SK-N-SH (cell line): ENCODE measurements around the gene TENT5D. TPM values are rescaled to one million over a fixed set of nuclear protein-coding genes. Genes with fewer than 3 reads are reported as not detected.
"Not testable (repeated sequence)": the region's sequence is repeated elsewhere in the genome, so short reads cannot be mapped to it uniquely, and the experiment has no call there.

Experiments
- CTCF ChIA-PET: fragments of 300-600, 350-600 bp; formaldehyde crosslinking; extraction: SDS; loops from one replicate; lab custom pipeline; 2021; lab: Yijun Ruan, JAX
- POLR2A ChIA-PET: fragments of 350-600 bp; sonication (Branson Sonifier 250); formaldehyde crosslinking; extraction: SDS; loops from one replicate; lab custom pipeline; 2020; ENCODE audit warnings: antibody characterized with exemption, inconsistent platforms; lab: Yijun Ruan, JAX
- DNase-seq: peaks from one replicate; pipeline ENCODE4 v3.0.0; 2012
- H2AFZ ChIP-seq: fragments of 200-600 bp; sonication (generic); 2 replicates; pipeline ENCODE4 v1.8.1; 2016; ENCODE audit warnings: antibody characterized with exemption, mild to moderate bottlenecking, low read depth
- H3F3A ChIP-seq: fragments of 200-600 bp; sonication (generic); replicated peaks from 2 replicates; pipeline ENCODE3; 2016; ENCODE audit warnings: antibody characterized with exemption, mild to moderate bottlenecking; ENCODE audit not compliant: insufficient read depth
- H3K27ac ChIP-seq, 2 experiments: fragments of 200-500 bp in 1 of 2; fragments of 200-600 bp in 1 of 2; sonication (Bioruptor generic) in 1 of 2; sonication (generic), shearing (Covaris generic) in 1 of 2; 2 replicates each; pipeline versions ENCODE4 v1.5.1 to v1.6.1; 2014 to 2016; ENCODE audit warnings: low read depth in 2 of 2, inconsistent platforms in 1 of 2, low read length in 1 of 2, mild to moderate bottlenecking in 1 of 2, mixed read lengths in 1 of 2
- H3K27me3 ChIP-seq: fragments of 200-600 bp; sonication (generic), shearing (Covaris generic); 2 replicates; pipeline ENCODE4 v1.6.1; 2016; ENCODE audit warnings: mixed run types; ENCODE audit not compliant: insufficient read depth
- H3K36me3 ChIP-seq, 2 experiments: fragments of 200-500 bp in 1 of 2; fragments of 200-600 bp in 1 of 2; sonication (Bioruptor generic) in 1 of 2; sonication (generic) in 1 of 2; replicated peaks in 1 of 2; 2 replicates each; pipeline versions ENCODE3 to v1.5.1; 2014 to 2016; ENCODE audit warnings: low read length in 1 of 2, mild to moderate bottlenecking in 1 of 2; ENCODE audit not compliant: insufficient read depth in 2 of 2, control insufficient read depth in 1 of 2
- H3K4me1 ChIP-seq, 2 experiments: fragments of 200-500 bp in 1 of 2; fragments of 200-600 bp in 1 of 2; sonication (Bioruptor generic) in 1 of 2; sonication (generic), shearing (Covaris generic) in 1 of 2; 2 replicates each; pipeline versions ENCODE4 v1.5.1 to v1.6.1; 2014 to 2016; ENCODE audit warnings: low read depth in 1 of 2, low read length in 1 of 2, mixed run types in 1 of 2; ENCODE audit not compliant: insufficient read depth in 2 of 2, control insufficient read depth in 1 of 2
- H3K4me2 ChIP-seq: fragments of 200-600 bp; sonication (generic), shearing (Covaris generic); 2 replicates; pipeline ENCODE4 v1.6.1; 2017; ENCODE audit warnings: mixed run types
- H3K4me3 ChIP-seq, 2 experiments: fragments of 200-500 bp in 1 of 2; fragments of 200-600 bp in 1 of 2; sonication (Bioruptor generic) in 1 of 2; sonication (generic), shearing (Covaris generic) in 1 of 2; 2 replicates each; pipeline versions ENCODE4 v1.5.1 to v1.8.1; 2014 to 2016; ENCODE audit warnings: low read depth in 2 of 2, inconsistent platforms in 1 of 2, low read length in 1 of 2, mild to moderate bottlenecking in 1 of 2, mixed read lengths in 1 of 2, moderate library complexity in 1 of 2
- H3K79me2 ChIP-seq: fragments of 200-600 bp; sonication (generic); 2 replicates; pipeline ENCODE4 v1.8.1; 2017; ENCODE audit warnings: mild to moderate bottlenecking; ENCODE audit not compliant: insufficient read depth
- H3K9ac ChIP-seq: fragments of 200-600 bp; sonication (generic); 2 replicates; pipeline ENCODE4 v1.6.1; 2017; ENCODE audit warnings: mixed run types
- H3K9me2 ChIP-seq: fragments of 200-600 bp; sonication (generic); 2 replicates; pipeline ENCODE4 v1.6.1; 2017; ENCODE audit warnings: mixed run types
- H3K9me3 ChIP-seq: fragments of 200-600 bp; sonication (generic); 2 replicates; pipeline ENCODE4 v1.6.1; 2017; ENCODE audit warnings: mixed run types, mild to moderate bottlenecking, moderate library complexity
- H4K20me1 ChIP-seq: fragments of 200-600 bp; sonication (generic); 2 replicates; pipeline ENCODE4 v1.6.1; 2017; ENCODE audit warnings: mild to moderate bottlenecking, mixed run types; ENCODE audit not compliant: insufficient read depth
- EZH2phosphoT487 ChIP-seq: fragments of 200-600 bp; sonication (generic); IDR thresholded peaks from 2 replicates; pipeline ENCODE4 v1.6.1; 2017; ENCODE audit warnings: low read depth, mixed run types, mild to moderate bottlenecking, antibody characterized with exemption, moderate library complexity, borderline replicate concordance
- FOXM1 ChIP-seq: IDR thresholded peaks from 2 replicates; pipeline ENCODE4 v1.4.0; 2012; ENCODE audit warnings: low read depth, mild to moderate bottlenecking
- RAD21 ChIP-seq: IDR thresholded peaks from 2 replicates; pipeline ENCODE4 v1.6.1; 2012; ENCODE audit warnings: mild to moderate bottlenecking, low read length
- RCOR1 ChIP-seq: fragments of 150-350 bp; IDR thresholded peaks from 2 replicates; pipeline ENCODE4 v1.6.1; 2017; ENCODE audit warnings: antibody characterized with exemption, low read length
- REST ChIP-seq: IDR thresholded peaks from 2 replicates; pipeline ENCODE4 v1.6.1; 2012; ENCODE audit warnings: mild to moderate bottlenecking, low read depth, low read length, moderate library complexity
- TAF1 ChIP-seq: IDR thresholded peaks from 2 replicates; pipeline ENCODE4 v1.6.1; 2012; ENCODE audit warnings: low read depth, mild to moderate bottlenecking, low read length, moderate library complexity, borderline replicate concordance
- WGBS: methylation state at CpG from one replicate; pipeline ENCODE4 v1.1.6; 2017; ENCODE audit warnings: low lambda C conversion rate; 5-methylcytosine and 5-hydroxymethylcytosine counted together
- polyA plus RNA-seq, 3 experiments: library from polyadenylated mRNA; depleted of rRNA; stranded (reverse); fragments of >200 nt; gene quantifications; 2 replicates each; pipeline ENCODE4 v1.2.3, GENCODE V29; 2012
- TF ChIP-seq, protein P1 (sequence below): fragments of 150-350 bp; IDR thresholded peaks from 2 replicates; pipeline ENCODE4 v1.6.1; 2017; ENCODE audit warnings: antibody characterized with exemption, low read length, low read depth, borderline replicate concordance

Gene TENT5D
- polyA plus RNA-seq (2012; rRNA removed) = not detected in 2 replicates
- not detected in 2 replicates for polyA plus RNA-seq (2012; cell fraction: cytosol; rRNA removed)
- polyA plus RNA-seq (2012; cell fraction: nucleus; rRNA removed) = not detected in 2 replicates

DNA sequence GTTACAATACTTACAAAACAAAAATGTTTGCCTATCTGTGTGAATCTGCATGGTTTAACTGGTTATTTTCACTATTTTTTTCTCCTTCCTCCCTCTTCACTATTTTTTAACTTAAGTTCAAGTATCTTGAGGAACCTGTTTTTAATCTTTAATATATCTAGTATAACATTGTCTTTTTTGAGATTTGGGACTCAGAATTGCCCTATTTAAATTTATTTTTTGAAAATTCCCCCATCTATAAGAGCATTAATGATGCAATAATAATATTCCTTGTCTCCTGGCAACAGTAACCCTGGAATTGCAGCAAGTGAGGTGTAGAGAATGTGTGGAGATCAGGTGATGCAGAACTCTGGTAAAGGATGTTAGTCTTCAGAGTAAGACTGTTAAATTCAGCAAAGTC lies at the start of gene TENT5D:
Gene TENT5D (plus strand): TSS at position 301 of the 400 bp plus-strand sequence. CDS start 22,093 bp downstream, outside the sequence.
- TF ChIP-seq REST (no peak), TAF1 (no peak), RCOR1 (no peak), FOXM1 (no peak), EZH2phosphoT487 (no peak), RAD21 (no peak)
- TF ChIP-seq, protein P1, sequence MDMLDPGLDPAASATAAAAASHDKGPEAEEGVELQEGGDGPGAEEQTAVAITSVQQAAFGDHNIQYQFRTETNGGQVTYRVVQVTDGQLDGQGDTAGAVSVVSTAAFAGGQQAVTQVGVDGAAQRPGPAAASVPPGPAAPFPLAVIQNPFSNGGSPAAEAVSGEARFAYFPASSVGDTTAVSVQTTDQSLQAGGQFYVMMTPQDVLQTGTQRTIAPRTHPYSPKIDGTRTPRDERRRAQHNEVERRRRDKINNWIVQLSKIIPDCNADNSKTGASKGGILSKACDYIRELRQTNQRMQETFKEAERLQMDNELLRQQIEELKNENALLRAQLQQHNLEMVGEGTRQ = no peak

DNA sequence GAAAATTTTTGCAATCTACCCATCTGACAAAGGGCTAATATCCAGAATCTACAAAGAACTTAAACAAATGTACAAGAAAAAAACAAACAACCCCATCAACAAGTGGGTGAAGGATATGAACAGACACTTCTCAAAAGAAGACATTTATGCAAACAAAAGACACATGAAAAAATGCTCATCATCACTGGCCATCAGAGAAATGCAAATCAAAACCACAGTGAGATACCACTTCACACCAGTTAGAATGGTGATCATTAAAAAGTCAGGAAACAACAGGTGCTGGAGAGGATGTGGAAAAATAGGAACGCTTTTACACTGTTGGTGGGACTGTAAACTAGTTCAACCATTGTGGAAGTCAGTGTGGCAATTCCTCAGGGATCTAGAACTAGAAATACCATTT lies 34.6 kb upstream of the TENT5D start:
- CTCF ChIA-PET, H4K20me1 ChIP-seq, H3K27ac ChIP-seq, H3K4me1 ChIP-seq, H3K9me3 ChIP-seq, H3F3A ChIP-seq, H3K36me3 ChIP-seq, H3K4me2 ChIP-seq, H3K27me3 ChIP-seq, H3K9me2 ChIP-seq, DNase-seq, H3K4me3 ChIP-seq, POLR2A ChIA-PET, H2AFZ ChIP-seq, H3K79me2 ChIP-seq, H3K9ac ChIP-seq: not testable (repeated sequence)
- 9% methylated on average over 1 of the region's 1 CpG for WGBS

More for the DNA sequence above, at the start of gene TENT5D:
- Histone ChIP-seq H3K4me3 (no peak within 1 kb of the TSS), H3K9ac (no peak within 1 kb of the TSS), H3K36me3 (no peaks in the 10 kb centered on the region), H3K4me2 (no peak within 1 kb of the TSS), H2AFZ (no peak within 1 kb of the TSS), H3K4me1 (no peaks in the 10 kb centered on the region), H3K79me2 (no peaks in the 10 kb centered on the region), H4K20me1 (no peaks in the 10 kb centered on the region), H3K27me3 (no peaks in the 10 kb centered on the region; the same call in 1 of the 2 replicates), H3K9me2 (no peaks in the 10 kb centered on the region), H3K27ac (no peak within 1 kb of the TSS), H3K9me3 (no peaks in the 10 kb centered on the region), H3F3A (no peaks in the 10 kb centered on the region)
- ChIA-PET CTCF (no interaction called here), POLR2A (no interaction called here)
- DNase-seq = no peak
